Osteoblast (primary cell): ENCODE measurements around the gene L1TD1. TPM values are rescaled to one million over a fixed set of nuclear protein-coding genes. Genes with fewer than 3 reads are reported as not detected.
"Not testable (repeated sequence)": the region's sequence is repeated elsewhere in the genome, so short reads cannot be mapped to it uniquely, and the experiment has no call there.

Experiments used
- DNase-seq: peaks from one replicate; pipeline ENCODE4 v3.0.0; 2011; ENCODE audit warnings: low spot score, mixed read lengths; ENCODE audit not compliant: insufficient read length; ENCODE audit errors: missing footprints
- H2AFZ ChIP-seq: 2 replicates; pipeline ENCODE4 v1.6.0; 2011; ENCODE audit warnings: mild to moderate bottlenecking, low read length
- H3K27ac ChIP-seq: 2 replicates; pipeline ENCODE4 v1.5.1; 2011; ENCODE audit warnings: mild to moderate bottlenecking, low read depth, low read length, moderate library complexity
- H3K27me3 ChIP-seq: 2 replicates; pipeline ENCODE4 v1.6.0; 2012; ENCODE audit warnings: mild to moderate bottlenecking, control low read depth, inconsistent platforms, low read length, moderate library complexity; ENCODE audit not compliant: insufficient read depth
- H3K36me3 ChIP-seq: 2 replicates; pipeline ENCODE4 v1.5.1; 2011; ENCODE audit warnings: mild to moderate bottlenecking, low read length, control low read depth, moderate library complexity; ENCODE audit not compliant: insufficient read depth
- H3K4me1 ChIP-seq: 2 replicates; pipeline ENCODE4 v1.5.1; 2011; ENCODE audit warnings: mild to moderate bottlenecking, low read length, control low read depth, moderate library complexity; ENCODE audit not compliant: insufficient read depth
- H3K4me2 ChIP-seq: 2 replicates; pipeline ENCODE4 v1.6.0; 2011; ENCODE audit warnings: mild to moderate bottlenecking, low read length; ENCODE audit not compliant: insufficient read depth
- H3K4me3 ChIP-seq: fragments of 200-600 bp; sonication (generic); 3 replicates; pipeline ENCODE4 v1.5.1; 2012; ENCODE audit warnings: mild to moderate bottlenecking, low read length, inconsistent platforms; ENCODE audit not compliant: insufficient read depth
- H3K79me2 ChIP-seq: 2 replicates; pipeline ENCODE4 v1.6.0; 2012; ENCODE audit warnings: mild to moderate bottlenecking, low read length, control low read depth, inconsistent platforms; ENCODE audit not compliant: insufficient read depth
- H3K9me3 ChIP-seq: 2 replicates; pipeline ENCODE4 v1.5.1; 2011; ENCODE audit warnings: low read depth, low read length, control low read depth
- H4K20me1 ChIP-seq: 2 replicates; pipeline ENCODE4 v1.6.0; 2012; ENCODE audit warnings: mild to moderate bottlenecking, low read length, control low read depth; ENCODE audit not compliant: insufficient read depth
- CTCF ChIP-seq: IDR thresholded peaks from 2 replicates; pipeline ENCODE4 v1.5.1; 2011; ENCODE audit warnings: mild to moderate bottlenecking, low read depth, low read length, moderate library complexity; ENCODE audit errors: extremely low read depth
- total RNA-seq: library from RNA; depleted of rRNA; stranded (reverse); fragments of >200 nt; gene quantifications from 2 replicates; pipeline ENCODE4 v1.2.3, GENCODE V29; 2012

L1TD1 gene
- total RNA-seq, 1 donor = not detected

DNA sequence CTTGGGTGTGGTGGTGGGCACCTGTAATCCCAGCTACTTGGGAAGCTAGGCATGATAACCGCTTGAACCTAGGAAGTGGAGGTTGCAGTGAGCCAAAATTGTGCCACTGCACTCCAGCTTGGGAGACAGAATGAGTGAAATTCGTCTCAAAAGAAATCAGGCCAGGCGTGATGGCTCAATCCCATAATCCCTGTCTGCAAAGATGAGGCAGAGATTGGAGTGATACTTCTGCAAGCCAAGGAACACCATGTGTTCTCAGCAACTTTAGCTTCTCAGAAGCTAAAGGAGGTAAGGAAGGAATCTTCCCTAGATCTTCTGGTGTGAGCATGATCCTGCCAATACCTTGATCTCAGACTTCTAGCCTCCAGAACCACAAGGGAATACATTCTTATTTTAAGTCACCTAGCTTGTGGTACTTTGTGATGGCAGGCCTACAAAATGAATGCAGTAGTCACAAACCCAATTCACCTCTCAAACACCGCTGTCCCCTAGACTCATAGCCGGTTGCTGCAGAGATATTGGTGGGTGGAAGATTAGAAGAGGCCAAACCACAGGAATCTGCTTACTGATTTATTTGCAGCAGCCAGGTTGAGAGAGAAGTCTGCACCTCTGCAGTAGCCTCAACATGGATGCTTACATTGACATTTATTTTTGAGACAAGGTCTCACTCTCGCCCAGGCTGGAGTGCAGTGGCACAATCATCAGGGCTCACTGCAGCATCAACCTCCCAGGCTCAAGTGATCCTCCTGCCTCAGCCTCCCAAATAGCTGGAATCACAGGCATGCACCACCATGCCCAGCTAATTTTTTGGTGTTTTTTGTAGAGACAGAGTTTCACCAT, 18.6 kb downstream of the L1TD1 start:
- no peak overlapping the region for H2AFZ ChIP-seq
- TF ChIP-seq CTCF = no peak
- no peaks in the 10 kb centered on the region for H4K20me1 ChIP-seq
- no peaks in the 10 kb centered on the region for H3K36me3 ChIP-seq
- no peaks in the 10 kb centered on the region for H3K9me3 ChIP-seq
- no peak overlapping the region for H3K27ac ChIP-seq
- no peak overlapping the region for H3K4me3 ChIP-seq
- no peaks in the 10 kb centered on the region for H3K79me2 ChIP-seq
- DNase-seq = no peak
- H3K4me2 ChIP-seq = no peak overlapping the region
- H3K4me1 ChIP-seq = no peaks in the 10 kb centered on the region
- no peaks in the 10 kb centered on the region for H3K27me3 ChIP-seq

- DNase-seq = no peak
- Histone ChIP-seq H4K20me1 (no peaks in the 10 kb centered on the region), H3K4me2 (no peak overlapping the region), H3K36me3 (no peaks in the 10 kb centered on the region), H3K79me2 (no peaks in the 10 kb centered on the region), H3K4me1 (no peaks in the 10 kb centered on the region), H3K27me3 (no peaks in the 10 kb centered on the region), H2AFZ (no peak overlapping the region), H3K27ac (no peak overlapping the region), H3K4me3 (no peak overlapping the region), H3K9me3 (no peaks in the 10 kb centered on the region)
- no peak for TF ChIP-seq CTCF
Observed at GRCh38 chr1:62218604-62219003, 24.0 kb downstream of the L1TD1 start.

GRCh38 chr1:62220456-62220855, 25.8 kb downstream of the L1TD1 start:
- not testable (repeated sequence) for H4K20me1 ChIP-seq, H2AFZ ChIP-seq, H3K27me3 ChIP-seq, H3K4me3 ChIP-seq, H3K79me2 ChIP-seq, H3K27ac ChIP-seq, H3K36me3 ChIP-seq, H3K4me1 ChIP-seq, H3K9me3 ChIP-seq, DNase-seq, H3K4me2 ChIP-seq

GRCh38 chr1:62221171-62221570, 26.5 kb downstream of the L1TD1 start:
- no peaks in the 10 kb centered on the region for H4K20me1 ChIP-seq
- no peak for TF ChIP-seq CTCF

More at GRCh38 chr1:62221171-62221570, 26.5 kb downstream of the L1TD1 start:
- H3K9me3 ChIP-seq = no peaks in the 10 kb centered on the region
- no peak for DNase-seq
- H3K4me1 ChIP-seq = no peaks in the 10 kb centered on the region
- H3K36me3 ChIP-seq = no peaks in the 10 kb centered on the region
- H2AFZ ChIP-seq = no peak overlapping the region
- no peak overlapping the region for H3K4me3 ChIP-seq
- H3K27ac ChIP-seq = no peak overlapping the region
- H3K27me3 ChIP-seq = no peaks in the 10 kb centered on the region
- no peaks in the 10 kb centered on the region for H3K79me2 ChIP-seq
- no peak overlapping the region for H3K4me2 ChIP-seq
